HG02970 (cell line): Measurements from ENCODE around the gene SFXN1.
"Not testable (repeated sequence)": the region's sequence is repeated elsewhere in the genome, so short reads cannot be mapped to it uniquely, and the experiment has no call there.

Experiments
- ATAC-seq: cut with Tn5 transposase; IDR thresholded peaks from one replicate; pipeline ENCODE4 v1.9.1; 2021; ENCODE audit warnings: mild to moderate bottlenecking, moderate library complexity, moderate number of reproducible peaks; ENCODE audit not compliant: unreplicated experiment, low FRiP score

Gene SFXN1

DNA sequence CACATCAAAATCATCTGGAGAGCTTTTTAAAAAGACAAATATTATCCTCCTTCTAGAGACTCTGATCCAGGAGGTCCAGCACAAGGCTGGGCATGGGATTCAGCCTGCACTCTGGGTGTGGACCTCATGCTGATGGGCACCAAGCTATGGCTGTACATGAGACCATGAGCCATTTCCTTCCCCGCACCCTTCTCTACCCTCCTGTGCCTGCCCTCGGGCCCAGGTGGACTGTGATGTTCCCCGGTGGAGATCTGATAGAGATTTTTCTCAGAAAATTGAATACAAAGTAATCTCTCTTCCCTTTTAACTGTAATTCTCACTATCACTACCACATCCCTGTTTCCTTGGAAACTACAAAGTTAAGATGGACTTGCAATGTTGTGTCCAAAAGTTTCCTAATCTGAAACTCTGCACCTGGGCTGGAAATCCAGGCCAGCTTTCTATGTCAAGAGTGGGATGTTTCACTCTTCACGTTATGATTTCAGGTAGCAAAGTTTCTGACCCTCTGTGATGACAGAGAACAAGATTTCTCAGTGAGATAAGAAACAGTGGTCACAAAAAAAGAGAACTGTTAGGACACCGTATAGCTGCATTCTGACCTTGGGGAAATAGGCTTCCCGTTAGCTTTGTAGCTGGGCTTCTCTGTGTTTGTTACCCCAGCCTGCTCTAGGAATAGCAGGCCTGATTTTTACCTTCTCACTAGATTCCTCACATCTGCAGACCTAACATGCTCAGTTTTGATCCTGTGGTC lies 11.5 kb downstream of the SFXN1 start:
- no peak for ATAC-seq

DNA sequence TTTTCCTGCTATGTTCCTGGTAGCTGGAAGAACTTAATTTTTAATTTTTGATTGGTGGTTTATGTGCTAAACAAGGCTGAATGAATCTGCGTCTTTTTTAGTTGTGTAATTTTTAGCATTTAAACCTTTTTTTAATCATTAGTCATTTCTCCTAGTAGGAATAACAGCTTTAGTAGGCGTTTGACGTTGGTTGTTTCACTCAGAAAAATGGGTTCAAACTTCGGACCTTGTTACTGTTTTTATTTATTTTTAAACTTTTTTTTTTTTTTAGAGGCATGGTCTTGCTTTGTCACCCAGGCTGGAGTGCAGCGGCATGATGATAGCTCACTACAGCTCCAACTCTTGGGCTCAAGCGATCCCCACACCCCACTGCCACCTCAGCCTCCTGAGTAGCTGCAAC lies 12.9 kb downstream of the SFXN1 start:
- no peak for ATAC-seq

DNA sequence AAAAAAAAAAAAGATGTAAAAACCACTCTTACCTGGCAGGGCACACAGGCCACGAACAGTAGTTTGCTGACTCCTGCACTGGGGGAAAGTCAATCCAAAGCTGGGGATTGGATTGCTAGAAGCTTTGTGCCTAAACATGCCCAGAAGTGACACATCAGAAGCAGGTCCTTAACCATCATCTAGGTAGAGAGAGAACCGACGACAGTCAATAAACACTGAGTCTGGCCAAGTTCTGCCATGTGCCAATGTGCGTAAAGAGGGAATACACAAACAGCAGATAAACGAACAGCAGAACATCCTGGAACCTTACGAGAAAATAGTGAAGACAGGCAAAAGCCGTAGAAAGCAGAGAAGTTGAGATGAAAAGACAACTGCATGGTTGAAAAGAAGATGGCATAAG lies 14.9 kb downstream of the SFXN1 start:
- ATAC-seq, result no peak

DNA sequence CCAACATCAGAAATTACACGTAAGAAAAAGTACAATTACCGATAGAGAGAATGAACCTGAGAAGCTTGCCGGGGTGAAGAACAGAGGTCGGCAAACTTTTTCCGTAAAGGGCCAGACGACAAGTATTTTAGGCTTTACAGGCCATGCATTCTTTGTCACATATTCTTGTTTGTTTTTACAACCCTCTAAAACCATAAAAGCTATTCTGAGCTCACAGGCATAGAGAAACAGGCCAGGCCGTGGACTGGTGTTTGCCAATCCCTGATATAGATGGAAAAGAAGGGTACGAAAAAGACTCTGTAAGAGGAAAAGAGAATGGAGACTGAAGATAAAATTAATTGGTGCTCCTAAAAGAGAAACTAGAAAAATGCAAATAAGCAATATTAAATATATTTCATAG lies 15.4 kb downstream of the SFXN1 start:
- ATAC-seq, result no peak

DNA sequence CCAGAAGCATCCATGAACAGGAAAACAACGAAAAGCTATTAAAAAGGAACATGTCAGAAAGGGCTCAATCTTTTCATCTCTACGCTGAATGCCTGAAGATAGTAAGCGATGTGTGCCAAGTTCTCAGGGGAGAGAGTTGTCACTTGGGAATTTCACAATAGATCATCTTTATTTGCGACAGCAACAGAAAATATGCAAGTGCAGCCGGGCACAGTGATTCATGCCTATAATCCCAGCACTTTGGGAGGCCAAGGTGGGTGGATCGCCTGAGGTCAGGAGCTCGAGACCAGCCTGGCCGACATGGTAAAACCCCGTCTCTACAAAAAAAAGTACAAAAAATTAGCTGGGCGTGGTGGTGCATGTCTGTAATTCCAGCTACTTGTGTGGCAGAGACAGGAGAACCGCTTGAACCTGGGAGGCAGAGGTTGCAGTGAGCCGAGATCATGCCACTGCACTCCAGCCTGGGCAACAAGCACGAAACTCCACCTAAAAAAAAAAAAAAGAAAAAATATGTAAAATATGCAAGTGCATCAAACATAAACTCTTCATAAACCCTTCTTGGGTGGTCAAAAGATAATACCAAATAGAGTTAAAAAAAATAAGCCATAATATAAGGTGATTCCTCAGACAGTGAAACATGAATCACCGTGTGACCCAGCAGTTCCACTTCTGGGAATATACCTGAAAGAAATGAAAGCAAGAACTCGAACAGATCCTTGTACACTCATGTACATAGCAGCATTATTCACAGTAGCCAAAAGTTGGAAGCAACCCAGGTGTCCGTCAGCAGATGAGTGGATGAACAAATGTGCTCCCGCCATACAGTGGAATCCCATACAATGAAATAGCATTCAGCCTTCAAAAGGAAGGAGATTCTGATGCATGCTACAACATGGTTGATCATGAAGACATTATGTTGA lies 16.2 kb downstream of the SFXN1 start:
- no peak for ATAC-seq

DNA sequence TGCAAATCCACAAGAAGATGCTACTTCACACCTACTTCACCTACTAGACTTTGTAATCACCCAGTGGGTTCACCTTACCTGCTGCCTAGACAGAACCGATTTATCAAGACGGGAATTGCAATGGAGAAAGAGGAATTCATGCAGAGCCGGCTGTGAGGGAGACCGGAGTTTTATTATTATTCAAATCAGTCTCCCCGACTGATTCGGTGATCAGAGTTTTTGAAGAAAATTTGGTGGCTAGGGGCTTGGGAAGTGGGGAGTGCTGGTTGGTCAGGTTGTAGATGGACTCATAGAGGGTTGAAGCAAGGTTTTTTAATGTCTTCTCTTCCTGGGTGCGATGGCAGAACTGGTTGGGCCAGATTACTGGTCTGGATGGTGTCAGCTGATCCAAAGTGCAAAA lies 23.4 kb downstream of the SFXN1 start:
- ATAC-seq, result no peak

DNA sequence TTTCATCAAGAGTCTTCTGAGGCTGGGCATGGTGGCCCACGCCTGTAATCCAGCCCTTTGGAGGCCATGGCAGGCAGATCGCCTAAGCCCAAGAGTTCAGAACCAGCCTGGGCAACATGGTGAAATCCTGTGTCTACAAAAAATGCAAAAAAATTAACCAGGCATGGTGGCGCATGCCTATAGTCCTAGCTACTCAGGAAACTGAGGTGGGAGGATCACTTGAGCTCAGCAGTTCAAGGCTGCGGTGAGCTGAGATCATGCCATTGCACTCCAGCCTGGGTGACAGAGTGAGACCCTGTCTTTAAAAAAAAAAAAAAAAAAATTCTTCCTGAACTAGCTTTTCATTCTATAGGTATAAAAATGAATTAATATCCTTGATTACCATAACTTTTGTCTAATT lies 29.3 kb downstream of the SFXN1 start:
- ATAC-seq, result not testable (repeated sequence)

DNA sequence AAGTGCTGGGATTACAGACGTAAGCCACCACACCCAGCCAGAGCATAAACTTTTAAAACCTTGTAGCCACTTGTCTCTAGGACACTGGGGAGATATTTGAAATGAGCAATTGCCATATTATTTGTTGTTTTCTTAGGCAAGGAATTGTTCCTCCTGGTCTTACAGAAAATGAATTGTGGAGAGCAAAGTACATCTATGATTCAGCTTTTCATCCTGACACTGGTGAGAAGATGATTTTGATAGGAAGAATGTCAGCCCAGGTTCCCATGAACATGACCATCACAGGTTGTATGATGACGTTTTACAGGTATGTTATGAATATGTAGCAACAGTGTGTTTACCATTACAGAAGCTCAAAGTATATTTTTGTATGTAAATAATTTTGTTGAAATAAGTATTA lies 30.5 kb downstream of the SFXN1 start:
- no peak for ATAC-seq

DNA sequence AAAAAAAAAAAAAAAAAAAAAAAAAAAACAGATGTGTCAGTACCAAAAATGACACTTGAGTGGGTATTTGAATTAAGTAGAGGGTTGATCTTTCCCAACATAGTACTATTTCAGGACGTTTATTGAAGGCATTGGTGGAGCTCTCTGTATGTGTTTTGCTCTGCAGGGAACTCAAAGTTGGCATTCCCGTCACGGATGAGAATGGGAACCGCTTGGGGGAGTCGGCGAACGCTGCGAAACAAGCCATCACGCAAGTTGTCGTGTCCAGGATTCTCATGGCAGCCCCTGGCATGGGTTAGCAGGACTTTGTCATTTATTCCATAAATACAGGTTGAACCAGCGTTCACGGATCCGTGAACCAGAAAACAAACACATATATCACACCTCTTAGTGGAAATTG lies 34.9 kb downstream of the SFXN1 start:
- no peak for ATAC-seq

DNA sequence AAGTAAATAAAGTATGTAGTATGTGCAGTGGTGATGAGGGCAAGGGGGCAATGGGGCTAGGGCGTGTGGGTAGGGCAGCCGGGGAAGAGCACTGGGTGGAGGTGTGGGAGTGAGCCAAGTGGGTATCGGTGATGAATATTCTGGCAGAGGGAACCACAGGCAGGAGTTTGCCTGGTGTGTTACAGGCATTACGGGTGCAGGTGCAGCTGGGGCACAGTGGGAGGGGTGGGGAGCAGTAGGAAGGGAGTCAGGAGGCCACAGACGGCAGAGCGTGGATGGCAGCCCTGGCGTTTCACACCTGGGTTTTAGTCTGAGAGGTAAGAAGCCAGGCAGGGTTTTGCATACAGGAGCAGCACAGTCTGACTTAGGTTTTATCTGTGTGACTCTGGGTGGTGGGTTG lies 35.4 kb downstream of the SFXN1 start:
- no peak for ATAC-seq

DNA sequence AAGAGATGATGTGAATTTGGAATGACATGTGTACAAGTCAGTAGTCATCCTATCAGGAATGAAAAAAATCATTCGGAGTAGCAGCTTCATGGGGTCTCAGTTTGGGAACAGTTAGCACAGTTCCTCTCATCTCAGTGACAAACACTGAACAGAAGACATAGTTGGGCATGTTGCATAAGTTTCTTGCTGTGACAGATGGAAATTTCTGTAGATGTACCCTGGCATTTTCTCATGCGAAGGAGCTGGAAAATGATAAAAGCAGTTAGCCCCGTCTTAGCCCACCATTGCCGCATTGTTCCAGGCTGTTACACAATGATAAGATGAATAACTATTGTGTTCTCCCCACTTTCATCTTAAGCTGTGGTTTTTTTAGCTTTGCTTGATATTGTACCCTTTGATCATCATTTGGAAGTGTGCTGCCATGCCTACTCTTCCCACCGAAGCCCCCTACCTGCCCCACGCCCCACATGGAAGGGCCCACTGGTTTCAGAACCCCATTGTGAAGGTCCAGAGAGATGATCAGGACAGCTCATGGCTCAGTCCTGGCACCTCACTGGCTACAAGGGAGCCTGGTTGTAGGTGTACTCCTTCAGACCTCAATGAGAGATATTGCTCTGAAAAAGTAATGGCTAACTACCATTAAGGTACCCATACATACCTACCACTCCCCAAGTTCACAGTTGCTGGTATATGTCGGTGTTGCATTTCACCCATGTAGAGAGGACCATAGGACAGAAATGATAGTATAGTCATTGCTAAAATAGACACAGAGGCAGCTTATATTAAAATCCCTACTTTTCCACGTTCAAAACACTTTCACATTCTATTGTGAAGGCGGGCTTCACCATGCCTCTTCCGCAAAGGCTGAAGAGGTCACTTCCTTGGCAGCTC lies 38.8 kb downstream of the SFXN1 start:
- ATAC-seq, result no peak

DNA sequence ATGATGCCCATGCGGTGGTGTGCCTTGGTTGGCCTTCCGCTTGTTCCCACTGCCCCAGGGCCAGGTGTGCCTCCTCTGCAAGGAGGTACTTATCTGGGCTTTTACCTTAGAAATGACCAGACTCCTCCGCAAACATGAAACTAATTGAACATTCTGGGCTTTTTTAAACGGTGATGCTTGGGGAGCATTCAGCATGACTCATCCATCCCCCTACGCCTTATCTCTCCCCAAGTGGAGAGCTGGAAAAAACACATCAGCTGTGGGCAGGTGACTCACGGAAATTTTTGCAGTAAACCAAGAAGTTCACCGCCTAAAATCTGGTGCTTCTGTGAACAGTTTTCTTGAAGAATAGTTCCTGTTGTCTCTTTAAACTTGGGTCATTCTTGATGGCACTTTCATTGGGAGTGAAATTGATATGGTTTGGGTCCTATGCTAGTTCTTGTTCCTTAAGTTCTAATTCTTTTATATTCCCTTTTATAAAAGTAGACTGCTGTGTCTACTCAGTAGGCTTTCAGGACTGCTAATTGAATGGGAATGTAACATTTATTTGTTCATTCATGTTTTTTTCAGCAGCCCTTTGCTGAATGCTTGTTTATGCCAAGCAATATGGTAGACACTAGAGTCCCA lies 39.6 kb downstream of the SFXN1 start:
- ATAC-seq, result no peak

DNA sequence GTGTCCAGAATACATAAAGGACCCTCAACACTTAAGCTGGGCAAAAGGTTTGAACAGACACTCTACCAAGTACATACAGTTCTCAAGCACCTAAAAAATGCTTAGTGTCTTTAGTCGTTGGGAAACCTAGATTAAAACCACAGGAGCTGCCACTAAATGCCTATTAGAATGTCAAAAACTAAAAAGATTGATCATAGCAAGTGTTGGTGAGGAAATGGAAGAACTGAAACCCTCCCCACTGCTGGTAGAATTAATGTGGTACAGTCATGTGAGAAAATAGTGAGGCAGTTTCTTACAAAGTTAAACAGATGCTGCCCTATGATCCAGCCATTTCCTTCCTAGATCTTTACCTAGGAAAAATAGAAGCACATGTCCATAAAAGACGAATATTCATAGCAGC lies 40.6 kb downstream of the SFXN1 start:
- ATAC-seq, result no peak

DNA sequence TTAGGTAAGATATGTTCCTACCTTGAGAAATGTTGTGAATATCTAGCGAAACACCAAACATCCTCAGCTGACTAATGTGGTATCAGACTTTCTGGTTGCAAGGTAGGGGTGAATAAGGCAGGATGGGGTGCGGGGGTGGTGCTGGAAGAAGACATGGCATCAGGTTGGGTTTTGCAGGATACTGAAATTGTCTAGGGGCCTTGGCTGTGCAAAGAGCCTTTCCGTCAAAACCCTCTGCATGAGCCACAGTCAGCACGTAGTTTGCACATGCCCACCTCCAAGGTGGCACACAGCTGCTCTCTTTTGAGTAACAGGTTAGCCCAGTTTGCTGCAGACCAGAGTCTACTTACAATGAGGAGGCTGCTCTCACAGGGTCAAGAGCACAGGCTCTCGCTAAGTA lies 42.0 kb downstream of the SFXN1 start:
- no peak for ATAC-seq

DNA sequence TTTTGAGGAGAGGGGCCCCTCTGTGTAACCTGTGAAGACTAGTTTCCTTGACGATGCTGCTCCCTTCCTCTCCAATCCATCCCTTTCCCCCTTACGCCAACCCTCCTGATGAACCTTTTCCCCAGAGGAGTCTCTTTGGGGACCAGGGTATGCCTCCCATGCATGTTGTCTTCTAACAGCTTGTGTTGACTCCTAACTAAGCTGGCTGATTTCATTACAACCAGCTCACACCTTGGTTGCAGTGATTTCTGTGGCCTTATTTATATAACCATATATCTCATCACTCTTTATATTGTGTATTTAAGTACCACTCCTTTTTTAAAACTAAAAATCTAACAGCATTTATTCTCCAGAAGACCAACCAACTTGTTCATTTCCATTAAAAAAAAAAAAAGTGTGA lies 42.5 kb downstream of the SFXN1 start:
- no peak for ATAC-seq

DNA sequence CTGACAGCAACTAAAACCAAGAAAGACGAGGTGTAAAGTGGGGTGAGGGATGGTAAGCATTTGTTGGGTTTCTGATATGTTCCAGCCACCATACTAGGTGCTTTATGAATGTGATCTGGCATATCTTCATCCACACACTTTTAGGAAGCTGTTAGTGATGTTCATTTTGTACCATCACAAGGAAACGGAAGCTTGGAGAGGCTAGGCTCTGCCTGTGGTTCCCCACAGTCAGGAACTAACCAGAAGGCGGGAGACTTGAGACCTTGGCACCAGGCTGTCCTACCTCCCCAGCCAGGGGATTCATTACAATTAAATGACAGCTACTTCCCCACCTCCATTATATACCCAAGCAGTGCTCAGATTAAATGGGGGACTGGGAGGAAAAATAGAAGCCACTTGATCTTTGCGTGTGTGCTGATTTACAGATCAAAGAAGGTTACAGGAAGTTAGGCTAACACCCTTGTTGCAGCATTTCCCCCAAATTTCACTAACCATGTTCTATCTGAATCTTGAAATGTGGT lies 43.0 kb downstream of the SFXN1 start:
- ATAC-seq, result no peak

DNA sequence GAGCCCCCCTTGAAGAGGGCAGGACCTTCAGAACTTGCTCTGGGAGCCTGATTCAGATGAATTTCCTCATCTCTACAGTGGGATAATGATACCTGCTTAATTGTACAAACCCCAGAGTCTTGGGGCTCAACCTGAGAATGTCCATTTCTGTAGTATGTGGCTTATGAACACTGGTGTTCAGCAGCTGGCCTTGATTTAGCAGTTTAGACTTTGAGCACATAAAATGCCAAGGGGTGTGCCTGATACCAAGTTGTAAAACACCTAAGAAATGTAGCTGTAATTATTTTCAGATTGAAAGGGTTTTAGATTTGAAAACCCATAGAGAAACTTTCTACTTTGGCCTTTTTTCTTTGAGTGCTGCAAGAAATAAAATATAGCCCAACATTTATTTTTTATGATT lies 44.9 kb downstream of the SFXN1 start:
- no peak for ATAC-seq

DNA sequence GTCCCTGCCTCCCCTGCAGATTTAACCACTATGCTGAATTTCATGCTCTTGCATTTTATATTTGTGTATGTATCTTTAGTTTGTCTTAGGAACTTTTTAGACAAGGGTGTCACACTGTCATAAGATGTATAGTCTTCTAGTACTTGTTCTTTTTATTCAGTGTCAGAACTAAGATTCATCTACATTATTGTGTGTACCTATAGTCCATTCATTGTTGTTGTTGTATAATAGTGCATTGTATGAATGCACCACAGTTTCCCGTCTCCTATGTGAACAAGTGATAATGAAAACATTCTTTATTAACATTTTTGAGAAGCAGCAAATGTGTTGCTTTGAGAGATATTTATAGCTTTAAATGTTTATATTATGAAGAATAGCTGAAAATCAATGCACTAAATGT lies 45.9 kb downstream of the SFXN1 start:
- no peak for ATAC-seq

DNA sequence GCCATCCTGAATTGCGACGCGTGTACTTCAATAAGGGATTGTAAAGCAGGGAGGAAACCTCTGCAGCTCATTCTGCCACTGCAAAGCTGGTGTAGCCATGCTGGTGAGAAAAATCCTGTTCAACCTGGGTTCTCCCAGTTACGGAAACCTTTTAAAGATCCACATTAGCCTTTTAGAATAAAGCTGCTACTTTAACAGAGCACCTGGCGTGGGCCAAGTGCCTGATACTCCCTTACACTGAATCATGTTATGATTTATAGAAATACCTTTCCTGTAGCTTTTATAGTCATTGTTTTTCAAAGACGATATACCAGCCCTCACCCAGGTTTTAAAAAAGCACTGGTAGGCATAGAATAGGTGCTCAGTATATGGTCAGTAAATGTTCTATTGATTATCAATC lies 48.3 kb downstream of the SFXN1 start:
- no peak for ATAC-seq

DNA sequence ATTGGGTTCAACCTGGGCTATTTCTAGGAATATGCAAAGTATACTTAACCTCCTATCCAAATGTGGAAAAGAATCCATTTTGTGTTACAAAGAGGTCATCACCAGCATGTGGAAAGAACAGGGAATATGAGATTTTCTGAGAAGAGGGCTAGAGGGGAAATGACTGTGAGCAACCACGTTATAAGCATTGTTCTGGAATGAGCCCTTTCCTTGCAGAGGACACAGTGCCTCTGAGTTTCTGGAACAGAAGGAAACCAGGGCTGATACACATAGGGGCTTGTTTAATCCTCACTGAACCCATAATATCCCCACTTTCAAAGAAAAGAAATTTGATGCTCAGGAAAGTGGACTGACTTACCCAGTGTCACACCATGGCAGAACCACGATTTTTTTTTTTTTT lies 53.0 kb downstream of the SFXN1 start:
- no peak for ATAC-seq
